Measurements from ENCODE around the gene TIMD4.

GRCh38 chr5:156974328-156974727 lies 11.3 kb upstream of the TIMD4 start:
- TF ChIP-seq POLR2A (IDR thresholded peaks at IDR 0.05; ENCODE audit: low read depth, low read length) = no peak
- no peak for TF ChIP-seq POLR2AphosphoS5 (IDR thresholded peaks at IDR 0.05; ENCODE audit: low read depth, low read length)
- no peak for TF ChIP-seq TAF1 (IDR thresholded peaks at IDR 0.05; ENCODE audit: borderline replicate concordance, low read depth, low read length)

All from GM12892 (cell line).